ENCODE measurements around the gene ATP13A3.

The ATP13A3 gene

GRCh38 chr3:194514626-194515025 is 27.8 kb upstream of the ATP13A3 start:
- no peak for TF ChIP-seq CTCF (IDR thresholded peaks at IDR 0.05)
- no peaks in the 10 kb centered on the region for H3K9me3 ChIP-seq
- H3K27ac ChIP-seq = no peak overlapping the region
- H3K4me3 ChIP-seq (ENCODE audit: low read depth in 1 of 2, low read length in 1 of 2) = no peak overlapping the region
- H3K36me3 ChIP-seq = no peaks in the 10 kb centered on the region
- H3K27me3 ChIP-seq = no peaks in the 10 kb centered on the region
- H3K4me1 ChIP-seq (ENCODE audit: control insufficient read depth in 1 of 2, insufficient read depth in 1 of 2, low read depth in 1 of 2, low read length in 1 of 2) = no peaks in the 10 kb centered on the region

GRCh38 chr3:194512895-194513601 is 26.2 kb upstream of the ATP13A3 start:
- no peaks in the 10 kb centered on the region for H3K9me3 ChIP-seq
- H3K27me3 ChIP-seq = no peaks in the 10 kb centered on the region
- peaks cover 13% of the 10 kb centered on the region in 2 experiments for H3K4me1 ChIP-seq (ENCODE audit: control insufficient read depth in 1 of 2, insufficient read depth in 1 of 2, low read depth in 1 of 2, low read length in 1 of 2)
- H3K27ac ChIP-seq = no peak overlapping the region
- H3K4me3 ChIP-seq (ENCODE audit: low read depth in 1 of 2, low read length in 1 of 2) = no peak overlapping the region
- no peaks in the 10 kb centered on the region for H3K36me3 ChIP-seq
- no peak for TF ChIP-seq CTCF (IDR thresholded peaks at IDR 0.05)

- no peak for TF ChIP-seq CTCF (IDR thresholded peaks at IDR 0.05)
- Histone ChIP-seq H3K9me3 (no peaks in the 10 kb centered on the region), H3K27me3 (no peaks in the 10 kb centered on the region), H3K4me3 (ENCODE audit: low read depth in 1 of 2, low read length in 1 of 2) (peak overlapping the region in 1 of 2 experiments; percentile 16), H3K4me1 (ENCODE audit: control insufficient read depth in 1 of 2, insufficient read depth in 1 of 2, low read depth in 1 of 2, low read length in 1 of 2) (peaks cover 20 to 22% of the 10 kb centered on the region in 2 experiments), H3K36me3 (no peaks in the 10 kb centered on the region), H3K27ac (peak overlapping the region; percentile 79)
Measured at GRCh38 chr3:194508491-194509453, 22.0 kb upstream of the ATP13A3 start.

GRCh38 chr3:194507571-194507970 is 20.8 kb upstream of the ATP13A3 start:
- H3K9me3 ChIP-seq = no peaks in the 10 kb centered on the region
- no peaks in the 10 kb centered on the region for H3K27me3 ChIP-seq
- peak overlapping the region; percentile 50 for H3K27ac ChIP-seq
- H3K36me3 ChIP-seq = no peaks in the 10 kb centered on the region
- no peak overlapping the region for H3K4me3 ChIP-seq (ENCODE audit: low read depth in 1 of 2, low read length in 1 of 2)
- TF ChIP-seq CTCF (IDR thresholded peaks at IDR 0.05) = no peak
- H3K4me1 ChIP-seq (ENCODE audit: control insufficient read depth in 1 of 2, insufficient read depth in 1 of 2, low read depth in 1 of 2, low read length in 1 of 2) = peaks cover 20 to 22% of the 10 kb centered on the region in 2 experiments

- Histone ChIP-seq H3K36me3 (no peaks in the 10 kb centered on the region), H3K27ac (no peak overlapping the region), H3K27me3 (no peaks in the 10 kb centered on the region), H3K4me3 (ENCODE audit: low read depth in 1 of 2, low read length in 1 of 2) (no peak overlapping the region), H3K9me3 (no peaks in the 10 kb centered on the region), H3K4me1 (ENCODE audit: control insufficient read depth in 1 of 2, insufficient read depth in 1 of 2, low read depth in 1 of 2, low read length in 1 of 2) (peaks cover 20 to 22% of the 10 kb centered on the region in 2 experiments)
- TF ChIP-seq CTCF (IDR thresholded peaks at IDR 0.05) = no peak
Measured at GRCh38 chr3:194505791-194506415, 19.1 kb upstream of the ATP13A3 start.
